GM23338 (cell line): ENCODE results near the gene GPR4. TPM values are rescaled to one million over a fixed set of nuclear protein-coding genes. Genes with fewer than 3 reads are reported as not detected.

Source experiments
- ATAC-seq: fragments of 200-7000 bp; cut with Tn5 transposase; 3 replicates; pipeline ENCODE4 v1.9.1; 2020
- DNase-seq: peaks from one replicate; pipeline ENCODE4 v3.0.0-alpha.2; 2015; ENCODE audit warnings: low spot score
- H2AFZ ChIP-seq: fragments of 200-600 bp; sonication (generic); 2 replicates; pipeline ENCODE4 v1.8.0; 2016; ENCODE audit warnings: antibody characterized with exemption, mild to moderate bottlenecking, moderate library complexity
- H3F3A ChIP-seq: fragments of 200-600 bp; sonication (generic); replicated peaks from 2 replicates; pipeline ENCODE4 v1.8.0; 2017; ENCODE audit warnings: antibody characterized with exemption, mixed run types, low read depth
- H3K27ac ChIP-seq: fragments of 200-600 bp; sonication (generic); 2 replicates; pipeline ENCODE4 v1.6.1; 2016; ENCODE audit warnings: low read depth
- H3K27me3 ChIP-seq: fragments of 200-600 bp; sonication (generic); 2 replicates; pipeline ENCODE4 v1.8.0; 2016; ENCODE audit warnings: mild to moderate bottlenecking, mixed run types, moderate library complexity; ENCODE audit not compliant: insufficient read depth
- H3K36me3 ChIP-seq: fragments of 200-600 bp; sonication (generic); 2 replicates; pipeline ENCODE4 v1.8.0; 2016; ENCODE audit warnings: mild to moderate bottlenecking; ENCODE audit not compliant: insufficient read depth
- H3K4me1 ChIP-seq: fragments of 200-600 bp; sonication (generic); 2 replicates; pipeline ENCODE4 v1.8.0; 2016; ENCODE audit warnings: mild to moderate bottlenecking, moderate library complexity; ENCODE audit not compliant: insufficient read depth
- H3K4me2 ChIP-seq: fragments of 200-600 bp; sonication (generic); 2 replicates; pipeline ENCODE4 v1.7.1; 2017; ENCODE audit warnings: mixed run types
- H3K4me3 ChIP-seq: fragments of 200-600 bp; sonication (generic); 2 replicates; pipeline ENCODE4 v1.6.1; 2016; ENCODE audit warnings: mixed run types
- H3K79me2 ChIP-seq: fragments of 200-600 bp; sonication (generic); replicated peaks from 2 replicates; pipeline ENCODE4 v1.8.0; 2017; ENCODE audit warnings: mild to moderate bottlenecking; ENCODE audit not compliant: insufficient read depth
- H3K9me2 ChIP-seq: fragments of 200-600 bp; sonication (generic); 2 replicates; pipeline ENCODE4 v1.8.0; 2017; ENCODE audit not compliant: insufficient read depth
- H4K20me1 ChIP-seq: fragments of 200-600 bp; sonication (generic); replicated peaks from 2 replicates; pipeline ENCODE4 v1.8.0; 2017; ENCODE audit warnings: mild to moderate bottlenecking; ENCODE audit not compliant: insufficient read depth
- H3K27ac Mint-ChIP-seq: 2 replicates; pipeline ENCODE4 v1.8.0; 2020; ENCODE audit warnings: inconsistent platforms, mild to moderate bottlenecking, moderate library complexity, mixed read lengths
- H3K27me3 Mint-ChIP-seq: 3 replicates; pipeline ENCODE4 v1.8.0; 2022; ENCODE audit warnings: low read depth, mild to moderate bottlenecking, moderate library complexity, mixed read lengths, inconsistent platforms; ENCODE audit not compliant: insufficient read depth, poor library complexity
- H3K36me3 Mint-ChIP-seq: 3 replicates; pipeline ENCODE4 v1.8.0; 2021; ENCODE audit warnings: low read depth, mild to moderate bottlenecking, inconsistent platforms, moderate library complexity, mixed read lengths
- H3K4me1 Mint-ChIP-seq: 3 replicates; pipeline ENCODE4 v1.8.0; 2020; ENCODE audit warnings: mild to moderate bottlenecking, inconsistent platforms, mixed read lengths
- H3K4me3 Mint-ChIP-seq: 3 replicates; pipeline ENCODE4 v1.8.0; 2021; ENCODE audit warnings: moderate library complexity, mild to moderate bottlenecking, inconsistent platforms, mixed read lengths
- H3K9me3 Mint-ChIP-seq: 3 replicates; pipeline ENCODE4 v1.8.0; 2020; ENCODE audit warnings: moderate library complexity, mild to moderate bottlenecking, inconsistent platforms, mixed read lengths
- CREB1 ChIP-seq: fragments of 250-450 bp; sonication (Bioruptor Pico); IDR thresholded peaks from 2 replicates; pipeline ENCODE4 v1.5.0; 2020; ENCODE audit warnings: low read depth, mild to moderate bottlenecking, moderate library complexity
- ETS1 ChIP-seq: IDR thresholded peaks from 2 replicates; pipeline ENCODE4 v1.6.1; 2016; ENCODE audit warnings: antibody characterized with exemption
- EZH2 ChIP-seq: fragments of 200-600 bp; sonication (generic); IDR thresholded peaks from one replicate; pipeline ENCODE4 v1.8.0; 2017; ENCODE audit warnings: antibody characterized with exemption, mild to moderate bottlenecking, low read depth; ENCODE audit not compliant: unreplicated experiment
- EZH2phosphoT487 ChIP-seq: fragments of 200-600 bp; sonication (generic); IDR thresholded peaks from one replicate; pipeline ENCODE4 v1.8.1; 2018; ENCODE audit warnings: antibody characterized with exemption; ENCODE audit not compliant: unreplicated experiment
- JUNB ChIP-seq: IDR thresholded peaks from one replicate; pipeline ENCODE4 v1.6.1; 2016; ENCODE audit warnings: antibody characterized with exemption; ENCODE audit not compliant: unreplicated experiment
- POLR2AphosphoS5 ChIP-seq: IDR thresholded peaks from 2 replicates; pipeline ENCODE4 v1.6.1; 2016; ENCODE audit warnings: antibody characterized with exemption, low read depth
- REST ChIP-seq: IDR thresholded peaks from one replicate; pipeline ENCODE4 v1.6.1; 2018; ENCODE audit warnings: antibody characterized with exemption; ENCODE audit not compliant: unreplicated experiment
- STAT1 ChIP-seq: IDR thresholded peaks from one replicate; pipeline ENCODE4 v1.6.1; 2016; ENCODE audit warnings: antibody characterized with exemption; ENCODE audit not compliant: unreplicated experiment
- ZNF114 ChIP-seq: fragments of 250-450 bp; sonication (Bioruptor Pico); IDR thresholded peaks from 2 replicates; pipeline ENCODE4 v1.5.0; 2020; ENCODE audit warnings: mild to moderate bottlenecking, moderate library complexity
- ZNF331 ChIP-seq: fragments of 250-450 bp; sonication (Bioruptor Pico); IDR thresholded peaks from 2 replicates; pipeline ENCODE4 v1.5.0; 2020; ENCODE audit warnings: low read depth, mild to moderate bottlenecking, moderate library complexity
- polyA plus RNA-seq: library from polyadenylated mRNA; unstranded; fragments of >200 nt; fragmentation: Nextera tagmentation; extraction: Ambion mirVana; gene quantifications from 2 replicates; pipeline ENCODE4 v1.2.1, GENCODE V29; 2016
- total RNA-seq: library from RNA; depleted of rRNA; stranded (reverse); fragments of >200 nt; shearing (Covaris generic); gene quantifications from 2 replicates; pipeline ENCODE4 v1.2.3, GENCODE V29; 2014
- TF ChIP-seq, protein P1 (sequence below), 2 experiments: fragments of 200-600 bp in 1 of 2; sonication (generic) in 1 of 2; conservative IDR thresholded peaks; 2 replicates each; pipeline versions ENCODE4 v1.5.1 to v1.6.1; 2016 to 2017; ENCODE audit warnings: antibody characterized with exemption in 2 of 2, low read depth in 2 of 2, mild to moderate bottlenecking in 2 of 2, moderate library complexity in 1 of 2

The GPR4 gene
- total and polyA plus RNA-seq, 2 experiments from 2014 or later, result 0.06 to 0.14 TPM

DNA sequence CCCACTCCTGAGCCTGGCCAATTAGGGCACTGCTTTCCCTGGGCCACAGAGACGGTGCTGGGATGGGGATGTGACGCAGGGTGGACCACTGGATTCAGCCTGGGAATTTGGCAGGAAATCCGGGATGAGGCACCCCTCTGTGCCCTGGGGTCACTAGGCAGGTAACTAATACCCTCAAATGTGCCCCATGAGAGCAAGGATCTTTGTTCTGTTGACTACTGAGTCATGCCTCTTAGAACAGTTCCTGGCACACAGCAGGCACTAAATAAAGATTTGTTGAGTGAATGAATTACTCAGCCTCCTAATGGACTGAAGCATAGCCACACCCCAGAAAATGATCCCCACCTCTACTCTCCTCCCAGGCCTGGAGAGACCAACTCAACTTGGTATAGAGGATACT lies 33.3 kb downstream of the GPR4 start:
- Mint-ChIP-seq H3K27ac (no peak overlapping the region), H3K36me3 (peaks cover 3% of the 10 kb centered on the region; the same call in 1 of the 3 replicates), H3K9me3 (no peaks in the 10 kb centered on the region), H3K4me3 (no peak overlapping the region), H3K4me1 (peaks cover 16% of the 10 kb centered on the region), H3K27me3 (peaks cover 2% of the 10 kb centered on the region)
- Histone ChIP-seq H2AFZ (no peak overlapping the region), H3K79me2 (peaks cover 4% of the 10 kb centered on the region), H3K27me3 (no peaks in the 10 kb centered on the region), H3K27ac (no peak overlapping the region), H3K4me1 (peaks cover 9% of the 10 kb centered on the region), H3K4me2 (no peak overlapping the region), H3K9me2 (no peaks in the 10 kb centered on the region), H4K20me1 (peaks cover 3% of the 10 kb centered on the region; the same call in 1 of the 2 replicates), H3F3A (0 out of 2 replicates have a peak, but pooled peaks cover 6% of the 10 kb centered on the region), H3K4me3 (no peak overlapping the region), H3K36me3 (no peaks in the 10 kb centered on the region)
- no peak for TF ChIP-seq EZH2
- no peak for TF ChIP-seq CREB1 (CRISPR knock-in tag)
- no peak for TF ChIP-seq ETS1
- no peak for TF ChIP-seq EZH2phosphoT487
- TF ChIP-seq STAT1, result no peak
- no peak for TF ChIP-seq JUNB
- TF ChIP-seq REST, result no peak
- TF ChIP-seq, protein P1, sequence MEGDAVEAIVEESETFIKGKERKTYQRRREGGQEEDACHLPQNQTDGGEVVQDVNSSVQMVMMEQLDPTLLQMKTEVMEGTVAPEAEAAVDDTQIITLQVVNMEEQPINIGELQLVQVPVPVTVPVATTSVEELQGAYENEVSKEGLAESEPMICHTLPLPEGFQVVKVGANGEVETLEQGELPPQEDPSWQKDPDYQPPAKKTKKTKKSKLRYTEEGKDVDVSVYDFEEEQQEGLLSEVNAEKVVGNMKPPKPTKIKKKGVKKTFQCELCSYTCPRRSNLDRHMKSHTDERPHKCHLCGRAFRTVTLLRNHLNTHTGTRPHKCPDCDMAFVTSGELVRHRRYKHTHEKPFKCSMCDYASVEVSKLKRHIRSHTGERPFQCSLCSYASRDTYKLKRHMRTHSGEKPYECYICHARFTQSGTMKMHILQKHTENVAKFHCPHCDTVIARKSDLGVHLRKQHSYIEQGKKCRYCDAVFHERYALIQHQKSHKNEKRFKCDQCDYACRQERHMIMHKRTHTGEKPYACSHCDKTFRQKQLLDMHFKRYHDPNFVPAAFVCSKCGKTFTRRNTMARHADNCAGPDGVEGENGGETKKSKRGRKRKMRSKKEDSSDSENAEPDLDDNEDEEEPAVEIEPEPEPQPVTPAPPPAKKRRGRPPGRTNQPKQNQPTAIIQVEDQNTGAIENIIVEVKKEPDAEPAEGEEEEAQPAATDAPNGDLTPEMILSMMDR (conservative IDR thresholded peaks at IDR 0.05; ENCODE audit: low read depth in 2 of 2), result no peak
- no peak for TF ChIP-seq POLR2AphosphoS5
- TF ChIP-seq ZNF331, result no peak
- no peak for TF ChIP-seq ZNF114 (CRISPR knock-in tag)
- DNase-seq (no peak), ATAC-seq (no peak)
